PFSK-1 (cell line): ENCODE measurements around the gene PAQR6.

Source experiments
- POLR2AphosphoS5 ChIP-seq: IDR thresholded peaks from 2 replicates; pipeline ENCODE4 v1.6.1; 2012; ENCODE audit warnings: low read depth, mild to moderate bottlenecking, control low read depth, low read length, moderate library complexity
- TAF1 ChIP-seq: IDR thresholded peaks from 2 replicates; pipeline ENCODE4 v1.6.1; 2012; ENCODE audit warnings: low read length, control low read depth, borderline replicate concordance; ENCODE audit not compliant: insufficient read depth
- TF ChIP-seq, protein P1 (sequence below), 2 experiments: IDR thresholded peaks; 2 replicates each; pipeline versions ENCODE4 v1.6.1 to v1.8.0; 2011 to 2012; ENCODE audit warnings: low read depth in 2 of 2, low read length in 2 of 2, control low read depth in 1 of 2, inconsistent platforms in 1 of 2, mild to moderate bottlenecking in 1 of 2, moderate library complexity in 1 of 2; ENCODE audit not compliant: insufficient read depth in 1 of 2

DNA sequence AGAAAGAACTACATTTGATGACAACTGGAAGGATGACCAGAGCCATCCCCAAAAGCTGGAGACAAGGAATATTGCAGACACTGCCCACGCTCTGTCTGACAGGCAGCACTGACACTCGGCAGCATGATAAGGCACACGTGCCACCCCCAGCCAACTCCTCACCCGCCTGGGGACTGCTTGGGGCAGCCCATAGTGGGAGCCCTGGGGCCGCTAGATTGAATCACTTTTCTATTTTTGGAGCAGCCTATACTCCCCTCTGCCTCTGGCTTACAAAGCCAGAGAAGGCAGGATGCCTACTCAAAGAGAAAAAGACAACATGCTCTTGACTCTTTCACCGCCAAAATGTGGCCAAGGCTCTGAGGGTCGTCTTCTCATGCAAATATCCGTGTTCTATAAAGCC, 33.4 kb upstream of the PAQR6 start:
- no peak for TF ChIP-seq POLR2AphosphoS5
- TF ChIP-seq TAF1 = 0 out of 2 replicates have a peak, but pooled peaks have one; percentile 0
- TF ChIP-seq, protein P1, sequence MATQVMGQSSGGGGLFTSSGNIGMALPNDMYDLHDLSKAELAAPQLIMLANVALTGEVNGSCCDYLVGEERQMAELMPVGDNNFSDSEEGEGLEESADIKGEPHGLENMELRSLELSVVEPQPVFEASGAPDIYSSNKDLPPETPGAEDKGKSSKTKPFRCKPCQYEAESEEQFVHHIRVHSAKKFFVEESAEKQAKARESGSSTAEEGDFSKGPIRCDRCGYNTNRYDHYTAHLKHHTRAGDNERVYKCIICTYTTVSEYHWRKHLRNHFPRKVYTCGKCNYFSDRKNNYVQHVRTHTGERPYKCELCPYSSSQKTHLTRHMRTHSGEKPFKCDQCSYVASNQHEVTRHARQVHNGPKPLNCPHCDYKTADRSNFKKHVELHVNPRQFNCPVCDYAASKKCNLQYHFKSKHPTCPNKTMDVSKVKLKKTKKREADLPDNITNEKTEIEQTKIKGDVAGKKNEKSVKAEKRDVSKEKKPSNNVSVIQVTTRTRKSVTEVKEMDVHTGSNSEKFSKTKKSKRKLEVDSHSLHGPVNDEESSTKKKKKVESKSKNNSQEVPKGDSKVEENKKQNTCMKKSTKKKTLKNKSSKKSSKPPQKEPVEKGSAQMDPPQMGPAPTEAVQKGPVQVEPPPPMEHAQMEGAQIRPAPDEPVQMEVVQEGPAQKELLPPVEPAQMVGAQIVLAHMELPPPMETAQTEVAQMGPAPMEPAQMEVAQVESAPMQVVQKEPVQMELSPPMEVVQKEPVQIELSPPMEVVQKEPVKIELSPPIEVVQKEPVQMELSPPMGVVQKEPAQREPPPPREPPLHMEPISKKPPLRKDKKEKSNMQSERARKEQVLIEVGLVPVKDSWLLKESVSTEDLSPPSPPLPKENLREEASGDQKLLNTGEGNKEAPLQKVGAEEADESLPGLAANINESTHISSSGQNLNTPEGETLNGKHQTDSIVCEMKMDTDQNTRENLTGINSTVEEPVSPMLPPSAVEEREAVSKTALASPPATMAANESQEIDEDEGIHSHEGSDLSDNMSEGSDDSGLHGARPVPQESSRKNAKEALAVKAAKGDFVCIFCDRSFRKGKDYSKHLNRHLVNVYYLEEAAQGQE (IDR thresholded peaks at IDR 0.05; ENCODE audit: insufficient read depth in 1 of 2, low read depth in 2 of 2, low read length in 2 of 2) = no peak
